HepG2 (cell line): ENCODE measurements around the gene RRAD. TPM values are rescaled to one million over a fixed set of nuclear protein-coding genes. Genes with fewer than 3 reads are reported as not detected.

Source experiments
- CREB1 ChIP-seq, 2 experiments: fragments of 450-650 bp in 1 of 2; IDR thresholded peaks; 2 replicates each; pipeline ENCODE4 v1.6.1; 2016 to 2017; ENCODE audit warnings: control low read depth in 1 of 2, mild to moderate bottlenecking in 1 of 2, missing compliant biosample characterization in 1 of 2, missing genetic modification characterization in 1 of 2
- DDIT3 ChIP-seq: sonication (generic); formaldehyde crosslinking; IDR thresholded peaks from 2 replicates; pipeline ENCODE4 v1.4.0; 2020; ENCODE audit warnings: mild to moderate bottlenecking, missing genetic modification reagents
- GABPB1 ChIP-seq: IDR thresholded peaks from 2 replicates; pipeline ENCODE4 v1.6.1; 2016; ENCODE audit warnings: mild to moderate bottlenecking, missing genetic modification reagents, moderate library complexity, missing compliant biosample characterization
- JUN ChIP-seq: sonication (generic); formaldehyde crosslinking; IDR thresholded peaks from 2 replicates; pipeline ENCODE4 v1.4.0; 2020; ENCODE audit warnings: mild to moderate bottlenecking, missing genetic modification reagents
- MTF1 ChIP-seq: sonication (generic); formaldehyde crosslinking; IDR thresholded peaks from 2 replicates; pipeline ENCODE4 v1.5.0; 2020; ENCODE audit warnings: missing genetic modification reagents
- NFRKB ChIP-seq: fragments of 450-650 bp; IDR thresholded peaks from 2 replicates; pipeline ENCODE4 v1.6.1; 2017
- PAWR ChIP-seq: sonication (generic); formaldehyde crosslinking; IDR thresholded peaks from 2 replicates; pipeline ENCODE4 v1.4.0; 2020; ENCODE audit warnings: missing genetic modification reagents, mild to moderate bottlenecking, borderline replicate concordance
- PCBP1 ChIP-seq: fragments of 200-400 bp; formaldehyde crosslinking; IDR thresholded peaks from 2 replicates; pipeline ENCODE4 v1.6.1; 2017; ENCODE audit warnings: mild to moderate bottlenecking, low read depth, low read length, borderline replicate concordance
- PRDM10 ChIP-seq: sonication (generic); formaldehyde crosslinking; IDR thresholded peaks from 2 replicates; pipeline ENCODE4 v1.4.0; 2020; ENCODE audit warnings: low read depth, missing genetic modification reagents
- RBM22 ChIP-seq: fragments of 200-400 bp; formaldehyde crosslinking; optimal IDR thresholded peaks from 2 replicates; pipeline ENCODE3; 2017; ENCODE audit warnings: mild to moderate bottlenecking, low read length, moderate library complexity
- RORA ChIP-seq: sonication (generic); formaldehyde crosslinking; IDR thresholded peaks from 2 replicates; pipeline ENCODE4 v1.5.0; 2020; ENCODE audit warnings: mild to moderate bottlenecking, missing genetic modification reagents, moderate library complexity
- SIN3B ChIP-seq: fragments of 150-350 bp; IDR thresholded peaks from 2 replicates; pipeline ENCODE4 v1.6.1; 2014; ENCODE audit warnings: low read length
- SOX13 ChIP-seq, 3 experiments: fragments of 450-650 bp in 1 of 3; sonication (generic) in 1 of 3; formaldehyde crosslinking in 1 of 3; IDR thresholded peaks in 2 of 3; conservative IDR thresholded peaks in 1 of 3; 2 replicates each; pipeline versions ENCODE4 v1.5.0 to v1.6.1; 2016 to 2020; ENCODE audit warnings: antibody characterized with exemption in 1 of 3, mild to moderate bottlenecking in 1 of 3, missing compliant biosample characterization in 1 of 3, missing genetic modification reagents in 1 of 3, moderate library complexity in 1 of 3
- SP140L ChIP-seq: sonication (generic); formaldehyde crosslinking; IDR thresholded peaks from 2 replicates; pipeline ENCODE4 v1.4.0; 2020; ENCODE audit warnings: missing genetic modification reagents, borderline replicate concordance
- SP4 ChIP-seq: sonication (generic); formaldehyde crosslinking; IDR thresholded peaks from 2 replicates; pipeline ENCODE4 v1.8.1; 2023; ENCODE audit warnings: mild to moderate bottlenecking, missing genetic modification reagents
- ZNF432 ChIP-seq: sonication (generic); formaldehyde crosslinking; IDR thresholded peaks from 2 replicates; pipeline ENCODE4 v1.5.0; 2020; ENCODE audit warnings: missing genetic modification reagents, mild to moderate bottlenecking, borderline replicate concordance
- ZNF776 ChIP-seq: sonication (generic); formaldehyde crosslinking; IDR thresholded peaks from 2 replicates; pipeline ENCODE4 v1.4.0; 2020; ENCODE audit warnings: mild to moderate bottlenecking, missing genetic modification reagents
- ZSCAN20 ChIP-seq: sonication (generic); formaldehyde crosslinking; IDR thresholded peaks from 2 replicates; pipeline ENCODE4 v1.4.0; 2020; ENCODE audit warnings: missing genetic modification reagents, mild to moderate bottlenecking, borderline replicate concordance
- polyA plus RNA-seq, 8 experiments: library from polyadenylated mRNA; depleted of rRNA in 3 of 8; stranded (reverse) in 7 of 8; unstranded in 1 of 8; fragments of >200 nt; fragmentation: Illumina TruSeq in 4 of 8; extraction: Trizol in 4 of 8; gene quantifications; 2 replicates each; pipeline versions ENCODE4 v1.2.1 to v1.2.3, GENCODE V29; 2011 to 2016; ENCODE audit warnings: low read depth in 4 of 8, missing spikeins in 1 of 8, mixed read lengths in 1 of 8; ENCODE audit not compliant: insufficient read depth in 1 of 8
- total RNA-seq, 5 experiments: library from RNA; depleted of rRNA; stranded (reverse); fragments of >200 nt; fragmentation: Illumina TruSeq; extraction: Trizol; gene quantifications; 2 replicates each; pipeline ENCODE4 v1.2.3, GENCODE V29; 2016; ENCODE audit warnings: low read depth in 1 of 5
- TF ChIP-seq, protein P1 (sequence below): sonication (generic); formaldehyde crosslinking; IDR thresholded peaks from 2 replicates; pipeline ENCODE4 v1.4.0; 2020; ENCODE audit warnings: missing genetic modification reagents
- TF ChIP-seq, protein P2 (sequence below): sonication (generic); formaldehyde crosslinking; IDR thresholded peaks from 2 replicates; pipeline ENCODE4 v1.4.0; 2020; ENCODE audit warnings: mild to moderate bottlenecking, missing genetic modification reagents

RRAD gene
- total and polyA plus RNA-seq, 2 of the 13 experiments (the other 11 are each of a cell fraction or from before 2014, with no cell fraction given) = 0.80 to 1.1 TPM

- TF ChIP-seq SOX13 (IDR thresholded peaks at IDR 0.05) (no peak), SOX13 (CRISPR knock-in tag; conservative IDR thresholded peaks at IDR 0.05 in 1 of 2, IDR thresholded peaks at IDR 0.05 in 1 of 2) (peak in 1 of 2 experiments; percentile 28; a peak in 1 of 4 replicates), PRDM10 (CRISPR knock-in tag) (no peak), NFRKB (no peak), MTF1 (no peak), PCBP1 (no peak), JUN (CRISPR knock-in tag) (no peak), SIN3B (no peak), SP140L (CRISPR knock-in tag) (0 out of 2 replicates have a peak, but pooled peaks have one; percentile 46), GABPB1 (CRISPR knock-in tag) (no peak), ZSCAN20 (CRISPR knock-in tag) (no peak), ZNF432 (CRISPR knock-in tag) (no peak), RBM22 (no peak), RORA (CRISPR knock-in tag) (no peak), DDIT3 (CRISPR knock-in tag) (no peak), PAWR (CRISPR knock-in tag) (no peak), SP4 (CRISPR knock-in tag) (no peak; the same call in 1 of the 2 replicates), ZNF776 (CRISPR knock-in tag) (no peak), CREB1 (IDR thresholded peaks at IDR 0.05) (no peak), CREB1 (CRISPR knock-in tag; IDR thresholded peaks at IDR 0.05) (0 out of 2 replicates have a peak, but pooled peaks have one; percentile 30)
- TF ChIP-seq, protein P1, sequence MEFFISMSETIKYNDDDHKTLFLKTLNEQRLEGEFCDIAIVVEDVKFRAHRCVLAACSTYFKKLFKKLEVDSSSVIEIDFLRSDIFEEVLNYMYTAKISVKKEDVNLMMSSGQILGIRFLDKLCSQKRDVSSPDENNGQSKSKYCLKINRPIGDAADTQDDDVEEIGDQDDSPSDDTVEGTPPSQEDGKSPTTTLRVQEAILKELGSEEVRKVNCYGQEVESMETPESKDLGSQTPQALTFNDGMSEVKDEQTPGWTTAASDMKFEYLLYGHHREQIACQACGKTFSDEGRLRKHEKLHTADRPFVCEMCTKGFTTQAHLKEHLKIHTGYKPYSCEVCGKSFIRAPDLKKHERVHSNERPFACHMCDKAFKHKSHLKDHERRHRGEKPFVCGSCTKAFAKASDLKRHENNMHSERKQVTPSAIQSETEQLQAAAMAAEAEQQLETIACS (CRISPR knock-in tag) = peak; percentile 25; the same call in 1 of the 2 replicates
- TF ChIP-seq, protein P2, sequence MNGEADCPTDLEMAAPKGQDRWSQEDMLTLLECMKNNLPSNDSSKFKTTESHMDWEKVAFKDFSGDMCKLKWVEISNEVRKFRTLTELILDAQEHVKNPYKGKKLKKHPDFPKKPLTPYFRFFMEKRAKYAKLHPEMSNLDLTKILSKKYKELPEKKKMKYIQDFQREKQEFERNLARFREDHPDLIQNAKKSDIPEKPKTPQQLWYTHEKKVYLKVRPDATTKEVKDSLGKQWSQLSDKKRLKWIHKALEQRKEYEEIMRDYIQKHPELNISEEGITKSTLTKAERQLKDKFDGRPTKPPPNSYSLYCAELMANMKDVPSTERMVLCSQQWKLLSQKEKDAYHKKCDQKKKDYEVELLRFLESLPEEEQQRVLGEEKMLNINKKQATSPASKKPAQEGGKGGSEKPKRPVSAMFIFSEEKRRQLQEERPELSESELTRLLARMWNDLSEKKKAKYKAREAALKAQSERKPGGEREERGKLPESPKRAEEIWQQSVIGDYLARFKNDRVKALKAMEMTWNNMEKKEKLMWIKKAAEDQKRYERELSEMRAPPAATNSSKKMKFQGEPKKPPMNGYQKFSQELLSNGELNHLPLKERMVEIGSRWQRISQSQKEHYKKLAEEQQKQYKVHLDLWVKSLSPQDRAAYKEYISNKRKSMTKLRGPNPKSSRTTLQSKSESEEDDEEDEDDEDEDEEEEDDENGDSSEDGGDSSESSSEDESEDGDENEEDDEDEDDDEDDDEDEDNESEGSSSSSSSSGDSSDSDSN (CRISPR knock-in tag) = no peak
Observed at GRCh38 chr16:66947302-66948065, 22.1 kb upstream of the RRAD start (continued).
